ENCODE measurements around the gene PTGER4. TPM values are rescaled to one million over a fixed set of nuclear protein-coding genes. Genes with fewer than 3 reads are reported as not detected.

PTGER4 gene
- polyA plus RNA-seq, 1 donor (not counting 4 experiments of a cell fraction or from before 2014, with no cell fraction given) = 12.2 TPM

DNA sequence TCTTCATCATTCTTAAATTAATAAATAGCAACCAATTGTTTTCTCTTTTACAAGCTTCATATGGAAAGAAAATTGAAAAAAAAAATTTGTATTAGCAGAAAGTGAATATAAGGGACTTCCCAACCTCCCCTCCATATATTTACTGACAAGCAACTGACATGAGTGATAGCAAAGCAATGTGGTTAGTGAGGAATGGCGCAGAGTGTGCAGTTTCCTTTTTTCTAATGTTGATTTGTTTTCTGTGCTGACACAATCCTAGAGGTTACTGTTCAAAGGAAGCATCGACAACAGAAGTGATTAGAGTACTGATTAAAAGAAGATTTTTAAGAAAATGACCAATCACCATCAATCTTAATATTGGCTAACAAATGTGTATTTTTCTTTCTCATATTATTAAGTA lies 1.7 kb upstream of the PTGER4 start:
- dilution Hi-C loops (cut with MboI; ENCODE audit: extremely low pct_ligation_motif_present, low sequenced_read_pairs) = no loop called here
- no peaks in the 10 kb centered on the region for H4K20me1 ChIP-seq (ENCODE audit: control insufficient read depth, extremely low read depth, insufficient read depth, low read length)
- peak overlapping the region; percentile 98 for H3K27ac ChIP-seq (ENCODE audit: control insufficient read depth, insufficient read depth, low read length)
- H3K9me1 ChIP-seq (ENCODE audit: control insufficient read depth, extremely low read depth, insufficient read depth, low read length) = no peaks in the 10 kb centered on the region
- peaks cover 33% of the 10 kb centered on the region for H3K79me2 ChIP-seq (ENCODE audit: control insufficient read depth, insufficient read depth, low read length)
- FAIRE-seq (no peak), DNase-seq (ENCODE audit: low read depth, low spot score) (no peak)
- no peaks in the 10 kb centered on the region for H3K27me3 ChIP-seq (ENCODE audit: control insufficient read depth, extremely low read depth, insufficient read depth, low read length)
- H3K9me3 ChIP-seq (ENCODE audit: control insufficient read depth, low read depth, low read length) = no peaks in the 10 kb centered on the region
- TF ChIP-seq, protein P1, sequence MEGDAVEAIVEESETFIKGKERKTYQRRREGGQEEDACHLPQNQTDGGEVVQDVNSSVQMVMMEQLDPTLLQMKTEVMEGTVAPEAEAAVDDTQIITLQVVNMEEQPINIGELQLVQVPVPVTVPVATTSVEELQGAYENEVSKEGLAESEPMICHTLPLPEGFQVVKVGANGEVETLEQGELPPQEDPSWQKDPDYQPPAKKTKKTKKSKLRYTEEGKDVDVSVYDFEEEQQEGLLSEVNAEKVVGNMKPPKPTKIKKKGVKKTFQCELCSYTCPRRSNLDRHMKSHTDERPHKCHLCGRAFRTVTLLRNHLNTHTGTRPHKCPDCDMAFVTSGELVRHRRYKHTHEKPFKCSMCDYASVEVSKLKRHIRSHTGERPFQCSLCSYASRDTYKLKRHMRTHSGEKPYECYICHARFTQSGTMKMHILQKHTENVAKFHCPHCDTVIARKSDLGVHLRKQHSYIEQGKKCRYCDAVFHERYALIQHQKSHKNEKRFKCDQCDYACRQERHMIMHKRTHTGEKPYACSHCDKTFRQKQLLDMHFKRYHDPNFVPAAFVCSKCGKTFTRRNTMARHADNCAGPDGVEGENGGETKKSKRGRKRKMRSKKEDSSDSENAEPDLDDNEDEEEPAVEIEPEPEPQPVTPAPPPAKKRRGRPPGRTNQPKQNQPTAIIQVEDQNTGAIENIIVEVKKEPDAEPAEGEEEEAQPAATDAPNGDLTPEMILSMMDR (optimal IDR thresholded peaks at IDR 0.05 in 1 of 3, IDR thresholded peaks at IDR 0.05 in 1 of 3, conservative IDR thresholded peaks at IDR 0.05 in 1 of 3; ENCODE audit: extremely low read depth in 1 of 3, insufficient read depth in 2 of 3, low read length in 3 of 3) = no peak
- no peak for TF ChIP-seq EZH2 (IDR thresholded peaks at IDR 0.05; ENCODE audit: low read length)
- peak overlapping the region; percentile 94 for H3K9ac ChIP-seq (ENCODE audit: control insufficient read depth, extremely low read depth, insufficient read depth, low read length)
- peak overlapping the region; percentile 92 for H3K4me2 ChIP-seq (ENCODE audit: control insufficient read depth, extremely low read depth, insufficient read depth, low read depth, low read length)
- peaks cover 0 to 12% of the 10 kb centered on the region in 2 experiments for H3K36me3 ChIP-seq (ENCODE audit: control insufficient read depth in 2 of 2, extremely low read depth in 1 of 2, insufficient read depth in 2 of 2, low read length in 2 of 2)
- no peak overlapping the region for H2AFZ ChIP-seq (ENCODE audit: control insufficient read depth, low read length)
- peak overlapping the region; percentile 42 to 87 (median 78) for H3K4me3 ChIP-seq (ENCODE audit: control insufficient read depth in 2 of 3, extremely low read depth in 1 of 3, insufficient read depth in 2 of 3, low read depth in 1 of 3, low read length in 3 of 3)
- H3K4me1 ChIP-seq (ENCODE audit: control insufficient read depth, extremely low read depth, insufficient read depth, low read length) = peaks cover 47% of the 10 kb centered on the region

GRCh38 chr5:40678460-40679147 lies 1.1 kb upstream of the PTGER4 start:
- Histone ChIP-seq H3K4me3 (ENCODE audit: control insufficient read depth in 2 of 3, extremely low read depth in 1 of 3, insufficient read depth in 2 of 3, low read depth in 1 of 3, low read length in 3 of 3) (peak overlapping the region; percentile 42 to 87 (median 78)), H3K79me2 (ENCODE audit: control insufficient read depth, insufficient read depth, low read length) (peaks cover 39% of the 10 kb centered on the region), H3K4me1 (ENCODE audit: control insufficient read depth, extremely low read depth, insufficient read depth, low read length) (peaks cover 52% of the 10 kb centered on the region), H3K27me3 (ENCODE audit: control insufficient read depth, extremely low read depth, insufficient read depth, low read length) (no peaks in the 10 kb centered on the region), H3K9ac (ENCODE audit: control insufficient read depth, extremely low read depth, insufficient read depth, low read length) (peak overlapping the region; percentile 94), H3K9me1 (ENCODE audit: control insufficient read depth, extremely low read depth, insufficient read depth, low read length) (no peaks in the 10 kb centered on the region), H3K9me3 (ENCODE audit: control insufficient read depth, low read depth, low read length) (no peaks in the 10 kb centered on the region), H4K20me1 (ENCODE audit: control insufficient read depth, extremely low read depth, insufficient read depth, low read length) (no peaks in the 10 kb centered on the region), H3K27ac (ENCODE audit: control insufficient read depth, insufficient read depth, low read length) (peak overlapping the region; percentile 98), H3K4me2 (ENCODE audit: control insufficient read depth, extremely low read depth, insufficient read depth, low read depth, low read length) (peak overlapping the region; percentile 92), H2AFZ (ENCODE audit: control insufficient read depth, low read length) (peak overlapping the region; percentile 59), H3K36me3 (ENCODE audit: control insufficient read depth in 2 of 2, extremely low read depth in 1 of 2, insufficient read depth in 2 of 2, low read length in 2 of 2) (peaks cover 0 to 12% of the 10 kb centered on the region in 2 experiments)
- dilution Hi-C loops (cut with MboI; ENCODE audit: extremely low pct_ligation_motif_present, low sequenced_read_pairs) = no loop called here
- no peak for TF ChIP-seq EZH2 (IDR thresholded peaks at IDR 0.05; ENCODE audit: low read length)
- TF ChIP-seq, protein P1 (optimal IDR thresholded peaks at IDR 0.05 in 1 of 3, IDR thresholded peaks at IDR 0.05 in 1 of 3, conservative IDR thresholded peaks at IDR 0.05 in 1 of 3; ENCODE audit: extremely low read depth in 1 of 3, insufficient read depth in 2 of 3, low read length in 3 of 3) = no peak
- DNase-seq (ENCODE audit: low read depth, low spot score) (no peak), FAIRE-seq (no peak)
